NCI-H510A treated with DMSO at 0.1 percent for 48 hours (cell line): ENCODE measurements around the gene TSPY3.
"Not testable (repeated sequence)": the region's sequence is repeated elsewhere in the genome, so short reads cannot be mapped to it uniquely, and the experiment has no call there.

Experiments
- DNase-seq: peaks from one replicate; lab custom pipeline; 2025; lab: John Stamatoyannopoulos, UW

Gene TSPY3

DNA sequence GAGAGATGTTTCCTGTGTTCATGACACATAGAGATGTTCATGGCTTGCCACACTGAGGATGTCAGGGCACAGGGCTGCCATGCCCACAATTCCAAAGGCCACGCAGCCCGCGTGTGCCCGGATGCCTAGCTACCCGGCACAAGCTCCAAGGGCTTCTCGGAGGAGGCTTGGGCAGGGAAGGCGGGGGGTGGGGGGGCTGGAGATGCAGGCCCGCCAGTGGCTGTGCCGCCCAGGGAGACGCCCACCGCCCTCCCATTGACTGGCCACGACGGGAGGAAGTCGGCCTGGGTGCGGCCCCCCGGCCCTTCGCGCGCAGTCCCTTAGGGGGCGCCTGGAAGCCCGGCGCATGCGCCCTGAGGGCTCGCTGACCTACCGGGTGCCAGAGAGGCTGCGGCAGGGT is at the start of gene TSPY3:
TSPY3 (plus strand) TSS at position 301 of the 400 bp plus-strand sequence; CDS start at position 347, 46 bp downstream.
- not testable (repeated sequence) for DNase-seq

DNA sequence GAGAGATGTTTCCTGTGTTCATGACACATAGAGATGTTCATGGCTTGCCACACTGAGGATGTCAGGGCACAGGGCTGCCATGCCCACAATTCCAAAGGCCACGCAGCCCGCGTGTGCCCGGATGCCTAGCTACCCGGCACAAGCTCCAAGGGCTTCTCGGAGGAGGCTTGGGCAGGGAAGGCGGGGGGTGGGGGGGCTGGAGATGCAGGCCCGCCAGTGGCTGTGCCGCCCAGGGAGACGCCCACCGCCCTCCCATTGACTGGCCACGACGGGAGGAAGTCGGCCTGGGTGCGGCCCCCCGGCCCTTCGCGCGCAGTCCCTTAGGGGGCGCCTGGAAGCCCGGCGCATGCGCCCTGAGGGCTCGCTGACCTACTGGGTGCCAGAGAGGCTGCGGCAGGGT is 40.7 kb upstream of the TSPY3 start, which contains the start of gene TSPY8:
TSPY8 (plus strand) TSS at position 301 of the 400 bp plus-strand sequence; CDS start at position 347, 46 bp downstream.
- DNase-seq = not testable (repeated sequence)

GRCh38 chrY:9396527-9396926 is 1.7 kb upstream of the TSPY3 start:
- DNase-seq = not testable (repeated sequence)
